Kidney (tissue), 14 donors: ENCODE results near the gene TXN2. TPM values are rescaled to one million over a fixed set of nuclear protein-coding genes. Genes with fewer than 3 reads are reported as not detected.

Experiments
- DNase-seq, 5 donors: peaks; one replicate each; pipeline ENCODE4 v3.0.0-alpha.2; 2013 to 2020
- FAIRE-seq: peaks from 2 replicates; lab custom pipeline; 2012; peaks lifted over from hg19 to GRCh38; lab: Jason Lieb, UNC
- H3K27ac ChIP-seq, 2 donors: one replicate each; pipeline ENCODE4 v1.7.0; 2013; ENCODE audit warnings: low read depth in 2 of 2, low read length in 2 of 2, inconsistent platforms in 1 of 2
- H3K27me3 ChIP-seq: one replicate; pipeline ENCODE4 v1.7.1; 2013; ENCODE audit warnings: low read length, inconsistent platforms; ENCODE audit not compliant: control insufficient read depth, insufficient read depth
- H3K36me3 ChIP-seq, 3 donors: one replicate each; pipeline versions ENCODE4 v1.7.0 to v1.7.1; 2013; ENCODE audit warnings: low read length in 3 of 3, control low read depth in 1 of 3, inconsistent platforms in 1 of 3; ENCODE audit not compliant: insufficient read depth in 3 of 3, control insufficient read depth in 2 of 3
- H3K4me1 ChIP-seq, 3 donors: one replicate each; pipeline versions ENCODE4 v1.7.0 to v1.7.1; 2013; ENCODE audit warnings: low read length in 3 of 3, inconsistent platforms in 1 of 3, low read depth in 1 of 3; ENCODE audit not compliant: control insufficient read depth in 2 of 3, insufficient read depth in 2 of 3
- H3K4me3 ChIP-seq, 3 donors: one replicate each; pipeline versions ENCODE4 v1.7.0 to v1.8.1; 2013; ENCODE audit warnings: low read length in 3 of 3, control low read depth in 1 of 3, inconsistent platforms in 1 of 3
- H3K9ac ChIP-seq, 3 donors: one replicate each; pipeline versions ENCODE4 v1.7.0 to v1.7.1; 2013; ENCODE audit warnings: low read length in 3 of 3, control low read depth in 1 of 3, inconsistent platforms in 1 of 3
- H3K9me3 ChIP-seq, 3 donors: one replicate each; pipeline versions ENCODE4 v1.7.0 to v1.7.1; 2013; ENCODE audit warnings: low read length in 3 of 3, control low read depth in 1 of 3, inconsistent platforms in 1 of 3; ENCODE audit not compliant: control insufficient read depth in 2 of 3, insufficient read depth in 1 of 3
- CTCF ChIP-seq: IDR thresholded peaks from 3 replicates; pipeline ENCODE4 v1.5.1; 2012; ENCODE audit warnings: mild to moderate bottlenecking, moderate library complexity, borderline replicate concordance; ENCODE audit not compliant: insufficient read depth; ENCODE audit errors: extremely low read depth
- intact Hi-C: fragments of 100-400 bp; cut with DNase I; formaldehyde crosslinking; loops from one replicate; pipeline ENCODE4 v1.11.1; 2022
- polyA plus RNA-seq: library from polyadenylated mRNA; stranded (reverse); fragments of 350-450 nt; fragmentation: Illumina TruSeq; extraction: RNeasy Lipid Tissue Mini Kit (QIAGEN cat#74804); gene quantifications from one replicate; pipeline ENCODE4 v1.2.3, GENCODE V29; 2014; ENCODE audit warnings: low read depth, low replicate concordance; ENCODE audit not compliant: insufficient read depth
- total RNA-seq: library from RNA; stranded (reverse); fragmentation: NEBNext Ultra II Directional; extraction: Animal tissue kit (Norgen Biotek cat#: 25700); gene quantifications from one replicate; pipeline ENCODE4 v1.2.1, GENCODE V29; 2021
- donor health status: control.
- donor health status: control.
- donor health status: control.
- donor health status: control.
- donor health status: control.
- donor health status: DM: yes; HTN: yes; CAD: no.
- donor health status: Normal renal cell carcinoma (clear cell type).

Gene TXN2
- total and polyA plus RNA-seq, 2 donors from 2014 or later, result 72.8 to 194 TPM

GRCh38 chr22:36467946-36468345 is 13.5 kb downstream of the TXN2 start:
- H3K36me3 ChIP-seq, result peaks cover 0 to 13% (median 13%) of the 10 kb centered on the region in 3 donors
- FAIRE-seq (no peak), DNase-seq (no peak)
- peak overlapping the region in 1 of 2 donors; percentile 43 for H3K27ac ChIP-seq
- H3K4me1 ChIP-seq, result peaks cover 0 to 20% (median 4%) of the 10 kb centered on the region in 3 donors
- no peak for TF ChIP-seq CTCF
- H3K4me3 ChIP-seq, result no peak overlapping the region
- no peaks in the 10 kb centered on the region for H3K9me3 ChIP-seq
- intact Hi-C loops, result no loop called here
- no peaks in the 10 kb centered on the region for H3K27me3 ChIP-seq
- no peak overlapping the region for H3K9ac ChIP-seq

GRCh38 chr22:36467042-36467810 is 14.2 kb downstream of the TXN2 start:
- Histone ChIP-seq H3K4me3 (no peak overlapping the region), H3K27ac (peak overlapping the region in 1 of 2 donors; percentile 43), H3K9me3 (no peaks in the 10 kb centered on the region), H3K36me3 (peaks cover 0 to 13% (median 11%) of the 10 kb centered on the region in 3 donors), H3K4me1 (peaks cover 0 to 23% (median 7%) of the 10 kb centered on the region in 3 donors), H3K27me3 (no peaks in the 10 kb centered on the region), H3K9ac (no peak overlapping the region)
- TF ChIP-seq CTCF, result no peak
- intact Hi-C loops, result no loop called here
- no peak for FAIRE-seq
- no peak for DNase-seq

- H3K4me3 ChIP-seq, result no peak overlapping the region
- H3K27me3 ChIP-seq, result no peaks in the 10 kb centered on the region
- peaks cover 0 to 29% (median 15%) of the 10 kb centered on the region in 3 donors for H3K4me1 ChIP-seq
- no peak overlapping the region for H3K9ac ChIP-seq
- H3K9me3 ChIP-seq, result no peaks in the 10 kb centered on the region
- H3K27ac ChIP-seq, result no peak overlapping the region
- DNase-seq (no peak), FAIRE-seq (no peak)
- peaks cover 0 to 11% (median 6%) of the 10 kb centered on the region in 3 donors for H3K36me3 ChIP-seq
- intact Hi-C loops, result no loop called here
- no peak for TF ChIP-seq CTCF
These were observed 15.2 kb downstream of the TXN2 start for GRCh38 chr22:36466258-36466657.
